ENCODE measurements around the gene B3GALNT2. TPM values are rescaled to one million over a fixed set of nuclear protein-coding genes. Genes with fewer than 3 reads are reported as not detected.

The B3GALNT2 gene
- total and polyA plus RNA-seq, 8 donors, result 2.4 to 126 (median 14.7) TPM

DNA sequence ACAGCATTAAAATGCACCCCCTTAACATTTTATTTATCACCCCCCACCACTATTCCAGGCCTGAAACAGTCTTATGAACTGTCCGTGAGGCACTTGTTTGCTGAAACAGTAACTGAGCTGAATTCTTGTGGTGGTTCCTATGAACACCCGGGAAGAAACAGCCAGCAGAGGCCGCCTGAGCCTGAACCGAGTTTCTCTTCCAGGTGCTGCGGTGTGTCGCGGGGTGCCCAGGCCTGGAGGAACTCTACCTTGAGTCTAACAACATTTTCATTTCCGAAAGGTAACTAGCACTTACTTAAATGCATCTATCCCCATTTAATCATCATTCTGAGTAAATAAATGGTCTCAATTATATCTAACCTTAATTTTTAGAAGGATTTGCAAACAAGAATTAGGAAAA is 70.3 kb downstream of the B3GALNT2 start:
- DNase-seq, result no peak
- Histone ChIP-seq H3K9me3 (no peaks in the 10 kb centered on the region), H3K36me3 (peaks cover 29 to 83% (median 71%) of the 10 kb centered on the region in 4 donors), H3K27ac (no peak overlapping the region), H3K4me3 (no peak overlapping the region), H3K27me3 (no peaks in the 10 kb centered on the region), H3K4me1 (no peaks in the 10 kb centered on the region)
- intact Hi-C loops (cut with DNase I; ENCODE audit: low total_unique reads), result no loop called here
- no peak for TF ChIP-seq CTCF (IDR thresholded peaks at IDR 0.05)
- WGBS, 5 donors, result 90 to 97% (median 91%) methylated on average over 8 of the region's 8 CpGs

- Histone ChIP-seq H3K36me3 (peaks cover 8 to 62% (median 51%) of the 10 kb centered on the region in 4 donors), H3K9me3 (no peaks in the 10 kb centered on the region), H3K4me1 (no peaks in the 10 kb centered on the region), H3K4me3 (no peak overlapping the region), H3K27me3 (no peaks in the 10 kb centered on the region), H3K27ac (no peak overlapping the region)
- TF ChIP-seq POLR2AphosphoS5 (IDR thresholded peaks at IDR 0.05), result no peak
- no peak for TF ChIP-seq EP300 (IDR thresholded peaks at IDR 0.05)
- TF ChIP-seq CTCF (IDR thresholded peaks at IDR 0.05), result no peak
- TF ChIP-seq POLR2A (IDR thresholded peaks at IDR 0.05), result no peak
- 73 to 92% (median 87%) methylated on average over 6 of the region's 6 CpGs for WGBS, 5 donors
- intact Hi-C loops (cut with DNase I; ENCODE audit: low total_unique reads), result no loop called here
- DNase-seq, result no peak
Observed at GRCh38 chr1:235430991-235431390, 73.3 kb downstream of the B3GALNT2 start.

DNA sequence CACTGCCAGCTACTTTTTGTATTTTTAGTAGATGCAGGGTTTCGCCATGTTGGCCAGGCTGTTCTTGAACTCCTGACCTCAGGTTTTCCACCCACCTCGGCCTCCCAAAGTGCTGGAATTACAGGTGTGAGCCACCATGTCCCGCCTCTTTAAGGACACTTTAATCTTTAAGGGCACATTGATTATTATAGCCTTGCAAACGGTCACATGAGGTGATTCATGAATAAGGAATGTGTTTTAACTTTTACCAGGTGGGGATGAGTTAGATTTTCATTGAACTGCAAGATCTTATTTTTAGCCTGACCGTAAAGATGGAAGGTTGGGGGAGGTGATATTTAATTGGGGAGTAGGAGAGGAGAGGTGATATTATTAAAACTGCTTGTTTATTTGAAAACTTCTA is 75.1 kb downstream of the B3GALNT2 start:
- TF ChIP-seq POLR2A (IDR thresholded peaks at IDR 0.05) (no peak), EP300 (IDR thresholded peaks at IDR 0.05) (no peak), POLR2AphosphoS5 (IDR thresholded peaks at IDR 0.05) (no peak), CTCF (IDR thresholded peaks at IDR 0.05) (no peak)
- WGBS, 5 donors, result 79 to 88% (median 82%) methylated on average over 5 of the region's 5 CpGs

DNA sequence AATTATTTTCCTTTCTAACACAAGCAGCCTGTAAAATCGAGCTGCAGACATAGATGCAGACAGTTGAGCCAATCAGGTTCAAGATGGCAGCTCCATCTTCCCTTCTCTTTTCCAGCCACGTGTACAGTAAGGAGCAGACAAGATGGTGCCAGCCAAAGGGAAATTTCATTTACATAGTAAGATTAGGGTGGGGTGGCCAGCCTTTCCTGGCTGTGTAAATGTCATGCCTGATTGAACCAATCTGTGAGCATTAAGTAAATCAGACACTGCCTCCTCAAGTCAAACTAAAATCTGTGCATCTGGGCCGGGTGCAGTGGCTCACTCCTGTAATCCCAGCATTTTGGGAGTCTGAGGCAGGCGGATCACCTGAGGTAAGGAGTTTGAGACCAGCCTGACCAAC is 76.8 kb downstream of the B3GALNT2 start:
- 68 to 80% (median 72%) methylated on average over 4 of the region's 4 CpGs for WGBS, 5 donors
- Histone ChIP-seq H3K27me3 (no peaks in the 10 kb centered on the region), H3K36me3 (peaks cover 0 to 32% (median 20%) of the 10 kb centered on the region in 4 donors), H3K27ac (no peak overlapping the region), H3K4me3 (no peak overlapping the region), H3K9me3 (no peaks in the 10 kb centered on the region), H3K4me1 (peaks cover 0 to 8% (median 2%) of the 10 kb centered on the region in 4 donors)
- TF ChIP-seq POLR2A (IDR thresholded peaks at IDR 0.05), result no peak
- TF ChIP-seq POLR2AphosphoS5 (IDR thresholded peaks at IDR 0.05), result no peak
- no peak for TF ChIP-seq CTCF (IDR thresholded peaks at IDR 0.05)
- no peak for TF ChIP-seq EP300 (IDR thresholded peaks at IDR 0.05)
- intact Hi-C loops (cut with DNase I; ENCODE audit: low total_unique reads), result no loop called here
- no peak for DNase-seq

More for the DNA sequence above, 75.1 kb downstream of the B3GALNT2 start:
- H3K36me3 ChIP-seq, result peaks cover 8 to 44% (median 34%) of the 10 kb centered on the region in 4 donors
- no peaks in the 10 kb centered on the region for H3K27me3 ChIP-seq
- H3K4me1 ChIP-seq, result no peaks in the 10 kb centered on the region
- no peak overlapping the region for H3K4me3 ChIP-seq
- H3K27ac ChIP-seq, result no peak overlapping the region
- H3K9me3 ChIP-seq, result no peaks in the 10 kb centered on the region
- intact Hi-C loops (cut with DNase I; ENCODE audit: low total_unique reads), result no loop called here
- DNase-seq, result no peak
